Upper lobe of left lung (tissue), 6 donors: Measurements from ENCODE around the gene SLC26A9. TPM values are rescaled to one million over a fixed set of nuclear protein-coding genes. Genes with fewer than 3 reads are reported as not detected.

Source experiments
- ATAC-seq, 2 donors: fragments of 200-7000 bp; cut with Tn5 transposase; one replicate each; pipeline ENCODE4 v1.9.1; 2022; ENCODE audit warnings: mild to moderate bottlenecking in 2 of 2, moderate library complexity in 2 of 2; ENCODE audit not compliant: low FRiP score in 2 of 2
- DNase-seq, 2 donors: peaks; one replicate each; pipeline ENCODE4 v3.0.0-alpha.2; 2019 to 2020
- H3K27ac ChIP-seq, 4 donors: fragments of 200-600 bp; sonication (generic); one replicate each; pipeline ENCODE4 v1.5.1; 2016 to 2019
- H3K27me3 ChIP-seq, 4 donors: fragments of 200-600 bp; sonication (generic); one replicate each; pipeline ENCODE4 v1.5.1; 2017 to 2019
- H3K36me3 ChIP-seq, 4 donors: fragments of 200-600 bp; sonication (generic); one replicate each; pipeline ENCODE4 v1.5.1; 2016 to 2019
- H3K4me1 ChIP-seq, 4 donors: fragments of 200-600 bp; sonication (generic); one replicate each; pipeline ENCODE4 v1.5.1; 2018 to 2019
- H3K4me3 ChIP-seq, 4 donors: fragments of 200-600 bp; sonication (generic); one replicate each; pipeline ENCODE4 v1.5.1; 2017 to 2019; ENCODE audit warnings: mild to moderate bottlenecking in 2 of 4, moderate library complexity in 1 of 4
- H3K9me3 ChIP-seq, 4 donors: fragments of 200-600 bp; sonication (generic); one replicate each; pipeline ENCODE4 v1.5.1; 2018 to 2019
- CTCF ChIP-seq, 6 experiments: fragments of 450-650 bp in 4 of 6; fragments of 200-600 bp in 2 of 6; sonication (generic) in 2 of 6; IDR thresholded peaks; one replicate each; pipeline ENCODE4 v1.5.1; 2016 to 2019; ENCODE audit warnings: antibody characterized with exemption in 6 of 6
- EP300 ChIP-seq, 4 donors: sonication (generic); formaldehyde crosslinking; IDR thresholded peaks; one replicate each; pipeline ENCODE4 v1.5.1; 2017; ENCODE audit warnings: antibody characterized with exemption in 4 of 4, control low read depth in 2 of 4
- POLR2A ChIP-seq, 4 donors: fragments of 450-650 bp; IDR thresholded peaks; one replicate each; pipeline ENCODE4 v1.5.1; 2016 to 2017; ENCODE audit warnings: antibody characterized with exemption in 4 of 4, mild to moderate bottlenecking in 2 of 4
- POLR2AphosphoS5 ChIP-seq, 2 donors: sonication (generic); formaldehyde crosslinking; IDR thresholded peaks; one replicate each; pipeline ENCODE4 v1.5.1; 2017; ENCODE audit warnings: antibody characterized with exemption in 2 of 2
- WGBS, 2 donors: methylation state at CpG; one replicate each; pipeline ENCODE4 v1.1.5; 2017 to 2018; 5-methylcytosine and 5-hydroxymethylcytosine counted together
- total RNA-seq, 6 donors: library from RNA; depleted of rRNA in 4 of 6; stranded (reverse); fragments of >200 nt in 4 of 6; gene quantifications; one replicate each; pipeline versions ENCODE4 v1.1.0 to v1.2.1, GENCODE V29; 2016 to 2021
- donor health status: DM: no; HTN: no; CAD: no; lungs with moderate emphysema.
- donor health status: DM: no; HTN: yes; CAD: no; lungs with severe emphysema.

The SLC26A9 gene
- total RNA-seq, 6 donors from 2014 or later = 10.6 to 31.9 (median 20.9) TPM

GRCh38 chr1:205935869-205936268, 7.4 kb downstream of the SLC26A9 start:
- no peak for TF ChIP-seq EP300 (IDR thresholded peaks at IDR 0.05)
- peak in 2 of 4 donors; percentile 10 to 22 for TF ChIP-seq POLR2A (IDR thresholded peaks at IDR 0.05)
- TF ChIP-seq CTCF (IDR thresholded peaks at IDR 0.05) = no peak
- TF ChIP-seq POLR2AphosphoS5 (IDR thresholded peaks at IDR 0.05) = peak in 1 of 2 donors; percentile 12
- H3K9me3 ChIP-seq = no peaks in the 10 kb centered on the region
- ATAC-seq (peak; percentile 5 to 26), DNase-seq (peak; percentile 45 to 58)
- peak overlapping the region; percentile 23 to 86 (median 78) for H3K27ac ChIP-seq
- H3K36me3 ChIP-seq = no peaks in the 10 kb centered on the region
- WGBS, 2 donors = 67 to 79% methylated on average over 8 of the region's 8 CpGs
- peak overlapping the region in 1 of 4 donors; percentile 11 for H3K4me3 ChIP-seq
- peaks cover 6 to 50% (median 24%) of the 10 kb centered on the region in 4 donors for H3K4me1 ChIP-seq
- no peaks in the 10 kb centered on the region for H3K27me3 ChIP-seq

GRCh38 chr1:205934788-205935187, 8.5 kb downstream of the SLC26A9 start:
- Histone ChIP-seq H3K9me3 (no peaks in the 10 kb centered on the region), H3K4me3 (peak overlapping the region in 1 of 4 donors; percentile 11), H3K27me3 (no peaks in the 10 kb centered on the region), H3K27ac (peak overlapping the region; percentile 23 to 86 (median 78)), H3K4me1 (peaks cover 6 to 50% (median 21%) of the 10 kb centered on the region in 4 donors), H3K36me3 (no peaks in the 10 kb centered on the region)
- ATAC-seq (peak; percentile 46 to 78), DNase-seq (peak in 1 of 2 donors; percentile 91)
- WGBS, 2 donors = 65 to 74% methylated on average over 5 to 7 of the region's 7 CpGs
- peak in 1 of 4 donors; percentile 55 for TF ChIP-seq POLR2A (IDR thresholded peaks at IDR 0.05)
- TF ChIP-seq CTCF (IDR thresholded peaks at IDR 0.05) = no peak
- peak in 2 of 4 donors; percentile 51 to 86 for TF ChIP-seq EP300 (IDR thresholded peaks at IDR 0.05)
- TF ChIP-seq POLR2AphosphoS5 (IDR thresholded peaks at IDR 0.05) = peak; percentile 58 to 61

DNA sequence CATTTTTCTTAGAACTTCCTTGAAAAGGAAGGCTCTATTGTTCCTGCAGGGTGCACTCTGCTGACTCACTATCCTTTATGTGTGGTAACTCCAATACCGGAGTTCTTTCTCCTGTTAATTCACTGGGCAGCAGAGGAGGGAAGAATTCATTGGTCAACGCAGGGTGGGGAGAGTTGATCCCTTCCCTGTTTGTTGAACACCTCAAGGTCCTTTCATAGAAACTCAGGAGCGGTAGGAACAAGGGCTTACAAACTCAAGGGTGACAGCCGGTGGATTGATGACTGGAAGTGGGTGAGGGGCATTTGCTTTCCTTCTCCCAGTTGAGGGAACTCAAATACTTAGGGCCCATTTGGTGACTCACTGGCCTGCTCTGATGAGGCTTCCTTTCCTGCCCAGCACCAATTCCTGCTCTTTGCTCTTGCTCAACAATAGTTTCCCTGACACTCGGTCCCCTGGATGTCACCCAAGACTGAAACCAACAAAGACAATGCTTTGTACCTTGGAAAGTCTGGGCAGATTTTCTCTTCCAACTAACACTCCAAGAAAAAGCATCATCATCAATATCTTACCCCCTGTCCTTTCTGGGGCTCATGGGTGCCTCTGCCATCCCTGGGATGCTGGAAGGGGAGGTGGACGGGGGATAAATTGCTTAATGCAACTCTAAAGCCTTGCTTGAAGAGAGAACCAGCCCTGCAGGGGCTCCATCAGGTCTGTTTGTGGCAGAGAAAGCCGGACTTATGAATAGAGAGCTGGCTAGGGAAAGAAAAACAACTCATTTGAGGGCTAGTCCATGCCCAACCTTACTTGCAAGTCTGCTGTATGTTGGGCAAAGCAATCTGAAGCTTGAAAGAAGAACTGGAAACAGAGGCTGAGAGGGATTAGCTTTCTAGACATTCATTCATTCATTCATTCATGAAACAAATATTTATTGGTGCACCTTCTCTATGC, 9.3 kb downstream of the SLC26A9 start:
- no peaks in the 10 kb centered on the region for H3K9me3 ChIP-seq
- peak in 1 of 2 donors; percentile 88 for DNase-seq
- peaks cover 6 to 43% (median 18%) of the 10 kb centered on the region in 4 donors for H3K4me1 ChIP-seq
- no peaks in the 10 kb centered on the region for H3K27me3 ChIP-seq
- TF ChIP-seq CTCF (IDR thresholded peaks at IDR 0.05) (no peak), EP300 (IDR thresholded peaks at IDR 0.05) (peak in 1 of 4 donors; percentile 70), POLR2AphosphoS5 (IDR thresholded peaks at IDR 0.05) (peak; percentile 30 to 36), POLR2A (IDR thresholded peaks at IDR 0.05) (peak in 1 of 4 donors; percentile 28)
- no peaks in the 10 kb centered on the region for H3K36me3 ChIP-seq
- ATAC-seq = peak; percentile 9 to 46
- WGBS, 2 donors = 34 to 47% methylated on average over 7 of the region's 7 CpGs
- H3K4me3 ChIP-seq = no peak overlapping the region
- peak overlapping the region; percentile 69 to 86 (median 78) for H3K27ac ChIP-seq

GRCh38 chr1:205932776-205933175, 10.5 kb downstream of the SLC26A9 start:
- Histone ChIP-seq H3K27me3 (no peaks in the 10 kb centered on the region), H3K9me3 (no peaks in the 10 kb centered on the region), H3K36me3 (no peaks in the 10 kb centered on the region), H3K4me3 (no peak overlapping the region), H3K27ac (peak overlapping the region; percentile 69 to 86 (median 78)), H3K4me1 (peaks cover 6 to 39% (median 17%) of the 10 kb centered on the region in 4 donors)
- no peak for TF ChIP-seq CTCF (IDR thresholded peaks at IDR 0.05)
- no peak for ATAC-seq
- DNase-seq = no peak
- 79 to 89% methylated on average over 6 of the region's 6 CpGs for WGBS, 2 donors
